ENCODE measurements around the gene DDX21.
"Not testable (repeated sequence)": the region's sequence is repeated elsewhere in the genome, so short reads cannot be mapped to it uniquely, and the experiment has no call there.

Gene DDX21

DNA sequence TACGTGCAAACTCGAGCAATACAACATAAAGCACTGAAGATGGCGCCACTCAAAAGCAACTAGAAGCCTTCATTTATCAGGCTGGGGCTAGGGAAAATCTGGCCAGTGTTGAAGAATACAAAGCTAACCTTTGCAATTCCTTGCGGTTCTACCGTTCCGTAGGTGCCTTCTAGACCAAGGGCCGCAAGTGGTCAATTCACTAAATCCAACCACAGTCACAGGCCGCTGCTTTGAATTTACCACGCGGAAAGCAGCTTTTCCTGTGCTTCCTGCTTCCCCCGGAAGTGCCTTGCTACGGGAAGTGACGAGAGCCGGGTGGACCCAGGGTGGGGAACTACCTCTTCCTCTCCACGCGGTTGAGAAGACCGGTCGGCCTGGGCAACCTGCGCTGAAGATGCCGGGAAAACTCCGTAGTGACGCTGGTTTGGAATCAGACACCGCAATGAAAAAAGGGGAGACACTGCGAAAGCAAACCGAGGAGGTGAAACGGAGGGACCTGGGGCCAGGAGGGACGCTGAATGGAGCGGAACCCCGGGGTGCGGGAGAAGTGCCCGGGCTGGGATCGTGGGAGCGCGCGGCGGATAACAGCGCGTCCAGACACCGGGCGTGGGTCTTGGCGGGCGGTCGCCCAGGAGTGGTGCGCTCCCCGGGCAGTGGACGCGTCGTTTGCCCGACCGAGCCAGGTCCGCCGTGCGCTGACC lies at the start of gene DDX21:
Gene DDX21 (plus strand): TSS at position 339 of the 701 bp plus-strand sequence. CDS start 56 bp downstream, at position 395.
- peak; percentile 84 for DNase-seq (ENCODE audit: low spot score)

- DNase-seq (ENCODE audit: low spot score) = no peak
Measured at GRCh38 chr10:68924593-68924992, 31.4 kb upstream of the DDX21 start.

GRCh38 chr10:68925489-68925888 lies 30.5 kb upstream of the DDX21 start:
- DNase-seq (ENCODE audit: low spot score) = no peak

DNA sequence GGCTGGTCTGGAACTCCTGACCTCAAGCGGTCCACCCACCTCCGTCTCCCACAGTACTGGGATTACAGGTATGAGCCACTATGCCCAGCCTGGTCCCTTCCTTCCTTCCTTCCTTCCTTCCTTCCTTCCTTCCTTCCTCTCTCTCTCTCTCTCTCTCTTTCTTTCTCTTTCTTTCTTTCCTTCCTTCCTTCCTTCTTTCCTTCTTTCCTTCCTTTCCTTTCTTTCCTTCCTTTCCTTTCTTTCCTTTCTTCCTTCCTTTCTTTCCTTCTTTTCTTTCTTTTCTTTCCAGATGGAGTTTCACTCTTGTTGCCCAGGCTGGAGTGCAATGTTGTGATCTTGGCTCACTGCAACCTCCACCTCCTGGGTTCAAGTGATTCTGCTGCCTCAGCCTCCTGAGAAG lies 26.8 kb upstream of the DDX21 start:
- not testable (repeated sequence) for DNase-seq (ENCODE audit: low spot score)

- not testable (repeated sequence) for DNase-seq (ENCODE audit: low spot score)
Measured at GRCh38 chr10:68929888-68930287, 26.1 kb upstream of the DDX21 start.

DNA sequence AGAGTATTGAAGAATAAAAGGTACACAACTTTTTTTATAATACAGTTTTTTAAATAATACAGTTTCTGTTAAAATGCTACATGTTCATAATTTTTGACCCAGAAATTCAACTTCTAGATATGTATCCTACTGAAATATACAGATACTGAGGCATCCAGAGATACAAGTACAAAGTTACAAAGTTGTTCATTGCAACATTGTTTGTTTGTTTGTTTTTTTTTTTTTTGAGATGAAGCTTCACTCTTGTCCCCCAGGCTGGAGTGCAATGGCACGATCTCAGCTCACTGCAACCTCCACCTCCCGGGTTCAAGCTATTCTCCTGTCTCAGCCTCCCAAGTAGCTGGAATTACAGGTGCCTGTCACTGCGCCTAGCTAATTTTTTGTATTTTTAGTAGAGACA lies 23.1 kb upstream of the DDX21 start:
- DNase-seq (ENCODE audit: low spot score) = not testable (repeated sequence)

DNA sequence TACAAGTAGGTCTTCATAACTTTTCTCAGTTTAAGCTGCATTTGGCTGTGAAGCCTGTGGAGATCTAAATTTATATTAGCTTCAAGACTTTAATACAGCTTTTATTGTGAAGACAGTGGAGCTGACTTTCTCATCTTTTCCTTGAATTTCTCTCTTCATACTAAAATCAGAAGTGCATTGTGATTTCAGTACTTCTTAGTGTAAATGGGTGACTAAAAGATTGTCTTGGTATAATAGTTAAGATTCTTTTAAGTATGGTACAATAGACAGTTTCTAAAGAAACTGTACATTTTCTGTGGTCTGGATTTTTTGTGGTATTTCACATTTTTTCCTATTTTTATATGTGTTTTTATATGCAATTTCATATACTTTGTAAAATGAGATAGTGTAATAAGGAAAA lies 21.0 kb upstream of the DDX21 start:
- DNase-seq (ENCODE audit: low spot score) = no peak

- DNase-seq (ENCODE audit: low spot score) = no peak
Measured at GRCh38 chr10:68938117-68938516, 17.9 kb upstream of the DDX21 start.

GRCh38 chr10:68938884-68939283 lies 17.1 kb upstream of the DDX21 start:
- no peak for DNase-seq (ENCODE audit: low spot score)

DNA sequence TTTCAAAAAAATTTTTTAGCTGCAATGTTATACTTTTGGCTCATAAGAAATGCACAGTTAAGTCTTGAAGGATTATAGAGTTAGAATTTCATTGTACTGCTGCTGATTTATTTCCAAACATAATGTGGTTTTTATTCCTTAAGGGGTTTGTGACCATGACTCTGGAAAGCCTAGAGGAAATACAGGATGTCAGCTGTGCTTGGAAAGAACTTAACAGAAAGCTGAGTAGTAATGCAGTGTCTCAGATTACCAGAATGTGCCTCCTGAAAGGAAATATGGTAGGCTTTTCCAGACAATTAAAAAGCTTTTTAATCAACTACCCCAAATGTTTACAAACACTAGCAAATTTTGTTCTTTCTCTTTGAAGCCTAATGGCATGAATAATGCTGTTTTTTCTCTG lies 15.1 kb upstream of the DDX21 start:
- not testable (repeated sequence) for DNase-seq (ENCODE audit: low spot score)

DNA sequence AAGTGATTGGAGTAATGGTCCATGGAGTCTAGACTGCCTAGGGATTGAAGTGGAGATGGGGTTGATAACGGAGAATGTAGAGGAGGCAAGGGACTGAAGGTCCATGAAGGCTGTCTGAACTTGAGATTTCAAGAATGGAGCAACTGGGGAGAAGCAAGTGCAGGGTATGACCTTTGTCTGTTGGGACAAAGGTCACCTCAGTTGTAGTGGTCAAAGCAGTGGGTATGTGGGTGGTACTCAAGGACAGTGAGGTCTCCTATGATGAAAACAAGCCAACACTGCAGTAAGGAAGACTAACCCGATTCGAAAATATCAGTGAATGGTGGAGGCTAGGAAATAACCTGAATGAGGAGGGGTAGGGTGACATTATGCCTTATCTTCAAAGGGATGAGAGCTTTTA lies 5.4 kb upstream of the DDX21 start:
- DNase-seq (ENCODE audit: low spot score) = no peak

DNA sequence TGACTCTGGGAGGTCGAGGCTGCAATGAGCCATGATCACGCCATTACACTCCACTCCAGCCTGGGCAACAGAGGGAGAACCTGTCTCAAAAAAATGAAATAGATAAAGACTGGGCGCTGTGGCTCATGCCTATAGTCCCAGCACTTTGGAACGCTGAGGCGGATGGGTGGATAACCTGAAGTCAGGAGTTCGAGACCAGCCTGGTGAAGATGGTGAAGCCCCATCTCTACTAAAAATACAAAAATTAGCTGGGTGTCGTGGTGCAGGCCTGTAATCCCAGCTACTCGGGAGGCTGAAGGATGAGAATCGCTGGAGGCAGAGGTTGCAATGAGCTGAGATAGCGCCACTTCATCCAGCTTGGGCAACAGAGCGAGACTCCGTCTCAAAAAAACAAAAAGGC lies 1.1 kb upstream of the DDX21 start:
- no peak for DNase-seq (ENCODE audit: low spot score)

GRCh38 chr10:68955355-68955831 lies 577 bp upstream of the DDX21 start:
- DNase-seq (ENCODE audit: low spot score) = peak; percentile 2

DNA sequence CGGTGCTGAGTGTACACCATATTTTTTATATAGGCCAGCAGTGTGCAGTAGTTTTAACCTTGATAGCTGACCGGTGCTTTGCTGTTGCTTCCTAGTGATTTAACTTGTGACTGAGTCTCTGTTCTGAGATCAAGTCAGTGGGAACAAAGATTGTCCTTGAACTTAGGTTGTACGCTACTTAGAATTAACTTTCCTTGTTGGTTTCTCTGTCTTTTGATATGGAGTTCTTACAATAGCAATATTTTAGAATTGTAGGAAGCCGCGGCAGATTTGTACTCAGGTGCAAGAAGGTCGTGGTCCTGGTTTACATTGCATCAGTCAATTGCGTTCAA lies 1.3 kb downstream of the DDX21 start:
- DNase-seq (ENCODE audit: low spot score) = no peak

- DNase-seq (ENCODE audit: low spot score) = no peak
Measured at GRCh38 chr10:68957654-68958053, 1.7 kb downstream of the DDX21 start.

DNA sequence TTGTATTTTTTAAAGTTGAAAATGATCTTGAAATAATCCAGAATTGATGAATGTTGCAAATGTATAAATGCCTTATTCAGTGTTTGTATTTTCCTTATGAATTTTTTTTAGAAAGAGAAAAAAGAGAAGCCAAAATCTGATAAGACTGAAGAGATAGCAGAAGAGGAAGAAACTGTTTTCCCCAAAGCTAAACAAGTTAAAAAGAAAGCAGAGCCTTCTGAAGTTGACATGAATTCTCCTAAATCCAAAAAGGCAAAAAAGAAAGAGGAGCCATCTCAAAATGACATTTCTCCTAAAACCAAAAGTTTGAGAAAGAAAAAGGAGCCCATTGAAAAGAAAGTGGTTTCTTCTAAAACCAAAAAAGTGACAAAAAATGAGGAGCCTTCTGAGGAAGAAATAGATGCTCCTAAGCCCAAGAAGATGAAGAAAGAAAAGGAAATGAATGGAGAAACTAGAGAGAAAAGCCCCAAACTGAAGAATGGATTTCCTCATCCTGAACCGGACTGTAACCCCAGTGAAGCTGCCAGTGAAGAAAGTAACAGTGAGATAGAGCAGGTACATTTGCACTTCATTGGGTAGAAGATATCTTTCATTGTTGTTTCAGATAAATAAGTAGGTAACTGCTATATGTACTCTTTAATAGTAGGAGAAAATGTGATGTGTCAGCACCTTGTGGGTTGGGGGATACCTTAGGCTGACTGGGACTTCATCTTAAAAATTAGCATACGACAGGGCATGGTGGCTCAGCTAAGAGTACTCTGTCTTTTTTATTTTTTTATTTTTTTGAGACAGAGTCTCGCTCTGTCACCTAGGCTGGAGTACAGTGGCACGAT lies 3.9 kb downstream of the DDX21 start:
- no peak for DNase-seq (ENCODE audit: low spot score)

- no peak for DNase-seq (ENCODE audit: low spot score)
Measured at GRCh38 chr10:68963151-68963550, 7.2 kb downstream of the DDX21 start.

GRCh38 chr10:68973975-68974374 lies 18.0 kb downstream of the DDX21 start:
- no peak for DNase-seq (ENCODE audit: low spot score)

DNA sequence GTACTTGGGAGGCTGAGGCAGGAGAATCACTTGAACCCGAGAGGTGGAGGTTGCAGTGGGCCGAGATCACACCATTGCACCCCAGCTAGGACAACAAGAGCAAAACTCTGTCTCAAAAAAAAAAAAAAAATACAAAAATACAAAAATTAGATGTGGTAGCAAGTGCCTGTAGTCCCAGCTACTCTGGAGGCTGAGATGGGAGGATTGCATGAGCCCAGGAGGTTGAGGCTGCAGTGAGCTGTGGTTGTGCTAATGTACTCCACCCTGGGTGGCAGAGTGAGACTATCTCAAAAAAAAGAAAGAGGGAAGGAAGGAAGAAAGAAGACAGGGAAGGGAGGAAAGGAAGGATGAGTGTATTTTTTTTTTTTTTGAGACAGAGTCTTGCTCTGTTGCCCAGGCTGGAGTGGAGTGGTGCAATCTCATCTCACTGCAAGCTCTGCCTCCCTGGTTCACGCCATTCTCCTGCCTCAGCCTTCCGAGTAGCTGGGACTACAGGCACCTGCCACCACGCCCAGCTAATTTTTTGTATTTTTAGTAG lies 20.0 kb downstream of the DDX21 start:
- DNase-seq (ENCODE audit: low spot score) = not testable (repeated sequence)

GRCh38 chr10:68979738-68980137 lies 23.8 kb downstream of the DDX21 start:
- DNase-seq (ENCODE audit: low spot score) = not testable (repeated sequence)

DNA sequence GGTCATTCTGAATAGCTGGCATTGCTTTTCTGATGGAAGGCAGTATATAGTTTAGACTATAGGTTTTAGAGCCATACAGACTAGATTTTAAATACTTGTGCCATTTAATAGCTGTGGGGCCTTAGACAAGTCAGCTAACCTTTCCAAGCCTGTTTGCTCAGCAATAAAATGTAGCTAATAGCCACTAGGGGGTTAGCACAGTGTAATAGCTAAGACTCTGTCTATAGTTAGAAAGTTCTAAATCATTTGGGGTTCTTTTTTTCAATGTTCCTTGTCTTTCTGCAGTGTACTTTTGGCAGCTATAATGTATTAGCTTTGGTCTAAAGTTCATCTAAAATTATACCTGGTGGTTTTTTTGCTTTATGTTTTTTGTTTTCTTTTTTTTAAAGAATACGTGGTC lies 25.1 kb downstream of the DDX21 start:
- no peak for DNase-seq (ENCODE audit: low spot score)

GRCh38 chr10:68982389-68982788 lies 26.4 kb downstream of the DDX21 start:
- no peak for DNase-seq (ENCODE audit: low spot score)

GRCh38 chr10:68987611-68988010 lies 31.6 kb downstream of the DDX21 start:
- no peak for DNase-seq (ENCODE audit: low spot score)

Measured in CD4-positive, alpha-beta T cell treated with Interleukin-15 for 4 hours (primary cell).